Mucosa of descending colon (tissue), 3 donors: Measurements from ENCODE around the gene HUNK. TPM values are rescaled to one million over a fixed set of nuclear protein-coding genes. Genes with fewer than 3 reads are reported as not detected.

Experiments used
- ATAC-seq: fragments of 200-7000 bp; cut with Tn5 transposase; one replicate; pipeline ENCODE4 v1.9.1; 2020; ENCODE audit warnings: mild to moderate bottlenecking, moderate library complexity
- DNase-seq, 3 donors: peaks; one replicate each; pipeline ENCODE4 v3.0.0-alpha.2; 2020
- H3K36me3 ChIP-seq: fragments of 200-600 bp; one replicate; pipeline ENCODE4 v1.8.0; 2021; ENCODE audit warnings: low read depth, mild to moderate bottlenecking
- H3K4me1 ChIP-seq: fragments of 200-600 bp; one replicate; pipeline ENCODE4 v1.8.0; 2021; ENCODE audit warnings: low read depth, mild to moderate bottlenecking
- H3K4me3 ChIP-seq: fragments of 200-600 bp; one replicate; pipeline ENCODE4 v1.8.0; 2021; ENCODE audit warnings: mild to moderate bottlenecking
- H3K9me3 ChIP-seq: fragments of 200-600 bp; one replicate; pipeline ENCODE4 v1.8.0; 2021; ENCODE audit warnings: mild to moderate bottlenecking
- CTCF ChIP-seq: fragments of 200-600 bp; IDR thresholded peaks from one replicate; pipeline ENCODE4 v1.8.0; 2022; ENCODE audit warnings: antibody characterized with exemption, mild to moderate bottlenecking
- intact Hi-C, 2 donors: fragments of 100-400 bp; cut with DNase I in 1 of 2; cut with micrococcal nuclease in 1 of 2; formaldehyde crosslinking; loops; one replicate each; pipeline versions ENCODE4 v1.11.0 to v1.11.1; 2022; cut with DNase I, micrococcal nuclease
- total RNA-seq, 3 donors: library from RNA; stranded (reverse); fragmentation: NEBNext Ultra II Directional in 2 of 3; extraction: Animal tissue kit (Norgen Biotek cat#: 25700) in 2 of 3; gene quantifications; one replicate each; pipeline versions ENCODE4 v1.2.1 to v1.2.4, GENCODE V29; 2021 to 2023
- donor health status: DM: no; HTN: no; CAD: no; lungs with moderate emphysema.
- donor health status: DM: no; HTN: no; CAD: no.
- donor health status: DM: no; HTN: yes; CAD: no.

HUNK gene
- total RNA-seq, 3 donors from 2014 or later, result 3.8 to 12.3 (median 11.0) TPM

DNA sequence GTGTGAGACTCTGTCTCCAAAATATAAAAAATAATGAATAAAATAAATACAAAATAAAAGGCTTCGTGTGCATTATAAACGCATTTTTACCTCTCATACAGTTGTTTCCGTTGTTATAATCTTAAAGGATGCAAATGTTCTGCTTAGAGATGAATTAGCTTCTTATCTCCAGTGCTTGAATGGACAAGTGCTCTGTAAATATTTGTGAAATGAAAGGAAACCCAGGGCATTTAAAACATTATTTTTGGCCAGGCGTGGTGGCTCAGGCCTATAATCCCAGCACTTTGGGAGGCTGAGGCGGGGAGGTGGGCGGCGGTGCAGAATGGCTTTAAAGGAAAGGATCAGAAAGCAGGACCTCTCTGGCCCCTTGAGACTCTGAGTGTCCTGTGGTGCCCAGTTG is 94.5 kb downstream of the HUNK start:
- intact Hi-C loops, result no loop called here
- Histone ChIP-seq H3K36me3 (no peaks in the 10 kb centered on the region), H3K9me3 (no peaks in the 10 kb centered on the region), H3K4me1 (no peaks in the 10 kb centered on the region), H3K4me3 (no peak overlapping the region)
- DNase-seq, result no peak
- no peak for TF ChIP-seq CTCF
- no peak for ATAC-seq

GRCh38 chr21:31972622-31973021 is 99.8 kb downstream of the HUNK start:
- no peak overlapping the region for H3K4me3 ChIP-seq
- H3K36me3 ChIP-seq, result no peaks in the 10 kb centered on the region
- DNase-seq (no peak), ATAC-seq (no peak)
- intact Hi-C loops, result no loop called here
- H3K4me1 ChIP-seq, result no peaks in the 10 kb centered on the region
- H3K9me3 ChIP-seq, result no peaks in the 10 kb centered on the region
- no peak for TF ChIP-seq CTCF

DNA sequence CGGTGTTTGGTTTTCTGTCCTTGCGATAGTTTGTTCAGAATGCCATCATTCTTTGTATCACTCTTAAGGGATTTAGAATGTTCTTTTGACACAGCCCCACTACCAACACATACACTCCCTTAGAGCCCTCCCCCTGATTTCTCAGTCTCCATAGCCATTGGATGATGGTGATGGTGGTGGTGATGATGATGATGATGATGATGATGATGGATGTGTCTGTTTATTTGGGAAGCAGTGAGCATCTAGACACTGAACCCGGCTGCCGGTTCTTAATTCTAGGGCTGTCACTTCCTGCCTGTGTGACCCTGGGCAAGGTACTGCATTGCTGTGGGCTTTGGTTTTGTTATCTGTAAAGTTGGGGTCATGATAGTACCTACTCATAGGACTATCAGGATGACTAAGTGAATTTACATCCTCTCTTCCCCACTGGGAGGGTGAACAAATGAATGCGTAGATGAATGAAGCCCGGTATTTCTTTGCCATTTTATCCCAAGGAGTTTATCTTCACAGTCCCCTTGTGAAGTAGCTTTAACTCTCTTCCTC is 100.7 kb downstream of the HUNK start:
- intact Hi-C loops, result no loop called here
- Histone ChIP-seq H3K9me3 (no peaks in the 10 kb centered on the region), H3K4me3 (no peak overlapping the region), H3K36me3 (no peaks in the 10 kb centered on the region), H3K4me1 (no peaks in the 10 kb centered on the region)
- ATAC-seq, result no peak
- no peak for DNase-seq
- no peak for TF ChIP-seq CTCF

GRCh38 chr21:31974454-31974985 is 101.7 kb downstream of the HUNK start:
- Histone ChIP-seq H3K36me3 (no peaks in the 10 kb centered on the region), H3K4me3 (no peak overlapping the region), H3K4me1 (no peaks in the 10 kb centered on the region), H3K9me3 (no peaks in the 10 kb centered on the region)
- intact Hi-C loops, result no loop called here
- TF ChIP-seq CTCF, result no peak
- ATAC-seq (no peak), DNase-seq (peak in 1 of 3 donors; percentile 14)

GRCh38 chr21:31975491-31975890 is 102.7 kb downstream of the HUNK start:
- no peak for TF ChIP-seq CTCF
- no peak for ATAC-seq
- no peak for DNase-seq
- Histone ChIP-seq H3K4me1 (no peaks in the 10 kb centered on the region), H3K4me3 (no peak overlapping the region), H3K36me3 (no peaks in the 10 kb centered on the region), H3K9me3 (no peaks in the 10 kb centered on the region)
- intact Hi-C loops, result no loop called here

DNA sequence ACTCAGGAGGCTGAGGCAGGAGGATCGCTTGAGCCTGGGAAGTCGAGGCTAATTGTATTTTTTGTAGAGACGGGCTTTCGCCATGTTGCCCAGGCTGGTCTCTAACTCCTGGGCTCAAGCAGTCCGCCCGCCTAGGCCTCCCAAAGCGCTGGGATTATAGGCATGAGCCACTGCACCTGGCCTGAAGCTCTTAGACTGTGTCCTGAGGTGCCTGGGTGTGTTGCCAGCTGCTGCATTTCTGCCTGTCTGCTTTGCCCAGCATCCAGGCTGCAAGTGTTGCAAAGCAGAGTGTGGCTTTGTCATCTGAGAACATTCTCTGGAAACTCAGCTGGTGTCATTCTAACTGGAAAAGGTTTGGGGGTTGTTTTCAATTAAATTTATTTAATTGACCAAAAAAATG is 105.0 kb downstream of the HUNK start:
- no peaks in the 10 kb centered on the region for H3K4me1 ChIP-seq
- no peak for TF ChIP-seq CTCF
- no peak overlapping the region for H3K4me3 ChIP-seq
- intact Hi-C loops, result no loop called here
- DNase-seq (no peak), ATAC-seq (no peak)
- no peaks in the 10 kb centered on the region for H3K9me3 ChIP-seq
- no peaks in the 10 kb centered on the region for H3K36me3 ChIP-seq
